ENCODE results near the gene TNS4.

Gene TNS4

DNA sequence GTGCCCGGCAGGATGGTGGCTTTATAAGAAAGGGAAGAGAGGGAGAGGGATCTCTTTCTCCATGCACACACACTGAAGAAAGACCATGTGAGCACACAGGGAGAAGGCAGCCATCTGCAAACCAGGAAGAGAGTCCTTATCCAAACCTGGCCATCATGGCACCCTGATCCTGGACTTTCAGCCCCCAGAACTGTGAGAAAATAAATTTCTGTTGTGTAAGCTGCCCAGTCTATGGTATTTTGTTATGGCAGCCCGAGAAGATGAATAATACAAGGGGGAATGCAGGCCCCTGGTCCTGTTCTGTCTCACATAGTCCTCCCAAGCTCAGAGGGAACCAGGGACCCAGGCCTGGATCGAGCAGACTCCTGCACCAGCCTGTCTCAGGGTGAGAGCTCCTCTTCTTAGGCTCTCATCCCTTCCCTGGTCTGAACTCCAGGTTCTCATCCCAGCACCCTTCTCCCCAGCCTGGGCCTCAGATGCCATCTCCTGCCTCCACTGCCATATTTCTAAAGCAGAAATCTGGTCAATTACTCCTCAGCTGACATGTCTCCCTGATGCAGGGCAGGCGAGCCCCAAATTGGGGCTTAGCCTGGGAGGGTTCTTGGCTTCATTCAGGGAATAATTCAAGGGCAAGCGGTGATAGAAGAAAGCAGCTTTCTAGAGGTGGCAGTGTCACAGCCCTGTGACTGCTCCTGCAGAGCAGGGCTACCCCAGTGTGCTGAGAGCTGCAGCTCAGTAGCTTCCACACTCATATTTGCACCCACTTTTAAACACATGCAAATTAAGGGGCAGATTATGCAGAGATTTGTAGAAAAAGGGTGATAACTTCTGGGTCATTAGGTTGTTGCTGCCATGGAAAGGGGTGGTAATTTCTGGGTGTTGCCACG is 29.3 kb downstream of the TNS4 start:
- no peak for DNase-seq

DNA sequence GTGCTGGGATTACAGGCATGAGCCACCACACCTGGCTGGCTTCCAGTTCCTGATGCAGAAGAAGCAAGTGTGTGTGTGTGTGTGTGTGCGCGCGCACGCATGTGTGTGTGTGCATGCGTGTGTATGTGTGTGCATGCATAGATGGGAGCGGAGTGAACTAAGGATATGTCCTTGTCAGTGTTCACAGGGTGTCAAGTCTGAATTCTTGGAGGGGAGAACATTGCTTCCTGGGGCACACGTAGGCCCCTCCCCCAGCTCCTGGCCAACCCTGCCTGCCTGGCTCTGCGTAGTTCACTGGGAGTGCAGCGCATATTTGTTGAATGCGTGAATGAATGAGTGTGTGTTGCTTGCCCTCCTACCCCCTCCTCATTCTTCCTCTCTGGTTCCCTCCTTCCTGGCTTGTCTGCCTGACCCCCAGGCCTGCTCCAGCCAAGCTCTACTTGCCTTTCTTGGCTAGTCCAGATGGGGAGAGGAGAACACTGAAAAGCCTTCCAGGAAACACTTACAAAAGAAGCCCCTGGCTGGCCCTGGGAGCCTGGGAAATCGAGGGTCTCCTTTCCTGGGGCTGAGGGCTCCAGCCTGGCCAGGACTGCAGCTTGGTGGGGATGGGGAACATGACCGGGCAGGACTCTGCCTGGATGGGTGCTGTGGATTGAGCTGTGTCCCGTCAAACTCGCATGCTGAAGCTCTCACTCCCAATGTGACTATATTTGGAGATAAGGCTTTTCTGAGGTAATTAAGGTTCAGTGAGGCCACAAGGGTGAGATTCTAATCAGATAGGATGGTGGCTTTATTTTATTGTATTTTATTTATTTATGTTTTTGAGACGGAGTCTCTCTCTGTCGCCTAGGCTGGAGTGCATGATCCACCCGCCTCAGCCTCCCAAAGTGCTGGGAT is 30.2 kb downstream of the TNS4 start:
- no peak for DNase-seq

DNA sequence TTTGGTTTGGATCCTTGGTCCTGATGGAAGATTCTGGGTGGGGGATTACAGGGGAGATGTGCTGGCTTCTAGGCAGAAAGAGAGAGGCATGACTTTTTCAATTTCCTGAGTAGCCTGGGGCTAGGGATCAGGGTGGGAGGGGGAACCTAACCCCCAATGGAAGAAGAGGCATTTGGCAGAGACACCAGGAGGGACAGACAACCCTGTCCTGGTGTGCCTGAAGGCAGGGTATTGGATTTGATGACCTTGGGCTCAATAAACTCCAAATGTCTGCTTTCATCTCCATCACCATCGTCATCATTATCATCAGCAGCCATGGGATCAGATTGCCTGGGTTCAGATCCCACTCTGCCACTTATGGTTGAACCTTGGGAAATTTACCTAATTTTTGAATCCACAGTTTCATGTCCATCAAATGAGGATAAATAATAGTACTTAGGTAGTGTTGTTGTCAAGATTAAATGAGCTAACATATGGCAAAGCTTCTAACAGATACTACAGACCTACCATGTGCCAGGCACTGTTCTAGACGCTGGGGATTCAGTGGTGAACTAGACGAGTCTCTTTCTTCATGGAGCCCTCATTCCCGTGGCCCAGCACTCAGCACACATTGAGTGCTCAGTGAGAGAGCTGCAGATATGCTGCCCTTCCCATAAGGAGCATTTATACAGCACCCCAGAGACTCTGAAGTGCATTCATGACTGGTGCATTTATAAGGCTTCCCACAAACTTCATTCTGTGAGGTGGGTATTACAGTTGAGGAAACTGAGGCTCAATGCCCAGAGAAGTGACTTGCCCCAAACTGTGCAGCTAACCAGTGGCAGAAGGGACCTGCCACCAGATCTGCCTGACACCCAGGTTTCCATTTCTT is 31.4 kb downstream of the TNS4 start:
- DNase-seq = no peak

DNA sequence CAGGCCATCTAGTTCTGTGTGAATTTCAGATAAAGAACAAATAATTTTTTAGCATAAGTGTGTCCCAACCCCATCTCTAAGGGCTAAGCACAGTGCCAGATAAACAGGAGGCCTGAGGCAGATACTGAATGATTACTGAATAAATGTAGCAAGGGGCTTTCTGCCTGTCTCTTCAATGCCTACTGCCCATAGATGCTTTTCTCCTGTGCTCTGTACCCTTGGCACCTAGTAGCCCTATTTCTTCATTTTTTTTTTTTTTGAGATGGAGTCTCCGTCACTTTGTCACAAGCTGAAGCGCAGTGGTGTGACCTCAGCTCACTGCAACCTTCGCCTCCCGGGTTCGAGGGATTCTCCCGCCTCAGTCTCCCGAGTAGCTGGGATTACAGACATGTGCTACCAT is 32.9 kb downstream of the TNS4 start:
- no peak for DNase-seq

DNA sequence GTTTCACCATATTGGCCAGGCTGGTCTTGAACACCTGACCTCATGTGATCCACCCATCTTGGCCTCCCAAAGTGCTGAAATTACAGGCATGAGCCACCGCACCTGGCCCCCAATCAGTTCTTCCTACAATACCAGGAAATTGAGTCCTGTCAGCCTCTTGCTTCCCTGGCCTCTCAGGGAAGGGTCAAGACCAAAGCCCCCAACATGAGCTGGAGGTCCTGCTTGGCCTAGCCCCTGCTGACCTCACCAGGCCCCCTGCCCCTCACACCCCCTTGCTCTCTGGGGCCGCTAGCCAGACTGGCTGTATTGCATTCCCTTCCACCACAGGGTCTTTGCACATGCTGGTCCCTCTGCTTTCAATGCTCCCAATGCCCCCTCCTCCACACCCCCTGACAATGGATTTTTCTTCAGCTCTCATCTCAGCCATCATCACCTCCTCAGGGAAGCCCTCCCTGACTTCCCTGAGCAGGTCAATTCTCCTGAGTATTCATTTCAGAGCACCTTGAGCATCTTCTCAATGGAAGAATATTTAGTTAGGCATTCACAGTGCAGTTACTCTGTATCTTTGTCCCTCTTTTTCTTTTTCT is 34.0 kb downstream of the TNS4 start:
- DNase-seq = no peak

DNA sequence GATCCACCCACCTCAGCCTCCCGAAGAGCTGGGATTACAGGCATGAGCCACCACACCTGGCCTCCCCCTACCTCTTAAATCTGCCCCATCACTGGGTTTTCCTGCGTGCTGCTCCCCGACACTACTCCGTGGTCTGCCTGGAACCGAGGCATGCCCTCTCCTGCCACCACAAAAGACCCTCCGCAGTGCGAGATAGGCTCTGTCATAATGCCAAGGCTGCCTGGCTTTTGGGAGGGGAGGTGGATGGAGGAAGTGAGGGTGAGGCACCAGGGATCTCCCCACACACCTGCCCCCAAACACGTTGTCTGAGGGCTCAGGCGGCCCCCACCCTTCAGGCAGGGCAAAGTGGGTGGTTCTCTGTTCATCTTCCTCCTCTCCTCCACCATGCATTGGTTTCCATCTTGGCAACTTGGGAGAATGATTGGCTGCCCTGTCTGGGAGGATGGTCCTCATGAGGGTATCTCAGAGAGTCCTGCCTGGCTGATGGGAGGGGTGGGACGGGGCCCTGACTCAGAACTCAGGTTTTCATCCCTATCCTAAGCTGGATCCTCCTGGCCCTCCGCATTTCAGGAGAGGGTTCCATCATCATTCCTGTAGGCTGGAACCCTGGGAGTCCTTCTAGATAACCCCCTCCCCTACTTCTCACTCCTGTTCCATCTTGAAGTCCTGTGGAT is 35.0 kb downstream of the TNS4 start:
- DNase-seq = no peak

DNA sequence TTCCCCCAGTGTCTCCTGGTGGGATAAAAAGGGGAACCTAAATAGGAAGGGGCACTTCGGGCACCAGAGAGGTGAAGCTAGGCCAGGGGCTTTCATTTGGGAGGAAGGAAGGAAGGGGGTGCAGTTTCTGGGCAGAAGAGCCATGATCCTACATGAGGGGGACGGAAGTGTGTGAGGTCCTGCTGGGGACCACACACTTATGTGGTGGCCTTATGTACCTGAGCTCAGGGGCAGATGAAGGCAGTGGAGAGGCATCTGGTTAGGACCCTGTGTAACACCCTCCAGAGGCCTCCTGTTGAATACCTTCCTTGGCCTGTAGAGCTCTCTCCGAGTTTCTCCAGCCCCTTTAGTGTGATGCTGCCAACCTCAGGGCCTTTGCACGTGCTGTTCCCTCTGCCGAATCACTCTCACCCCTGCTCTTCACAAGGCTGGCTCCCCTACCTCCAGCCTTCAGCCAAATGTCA is 37.0 kb downstream of the TNS4 start:
- no peak for DNase-seq

DNA sequence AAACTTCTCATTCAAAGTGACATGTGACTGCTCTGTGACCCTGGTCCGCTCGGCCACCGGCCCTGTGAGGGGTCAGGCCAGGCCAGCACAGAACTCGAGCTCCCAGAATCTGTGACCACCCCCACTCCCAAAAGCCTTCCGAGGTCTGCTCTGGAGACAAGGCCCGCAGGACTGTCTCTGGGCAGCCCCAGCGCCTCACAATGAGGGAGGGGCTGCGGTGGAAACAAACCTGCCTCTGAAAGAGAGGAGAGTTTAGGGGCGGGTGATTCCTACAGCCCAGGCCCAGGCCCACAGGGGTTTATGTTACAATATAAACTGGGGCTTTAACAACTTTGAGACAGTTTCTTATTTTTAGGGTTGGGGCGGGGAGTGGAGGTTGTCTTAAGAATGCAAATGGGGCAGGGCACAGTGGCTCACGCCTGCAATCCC is 38.3 kb downstream of the TNS4 start:
- no peak for DNase-seq

DNA sequence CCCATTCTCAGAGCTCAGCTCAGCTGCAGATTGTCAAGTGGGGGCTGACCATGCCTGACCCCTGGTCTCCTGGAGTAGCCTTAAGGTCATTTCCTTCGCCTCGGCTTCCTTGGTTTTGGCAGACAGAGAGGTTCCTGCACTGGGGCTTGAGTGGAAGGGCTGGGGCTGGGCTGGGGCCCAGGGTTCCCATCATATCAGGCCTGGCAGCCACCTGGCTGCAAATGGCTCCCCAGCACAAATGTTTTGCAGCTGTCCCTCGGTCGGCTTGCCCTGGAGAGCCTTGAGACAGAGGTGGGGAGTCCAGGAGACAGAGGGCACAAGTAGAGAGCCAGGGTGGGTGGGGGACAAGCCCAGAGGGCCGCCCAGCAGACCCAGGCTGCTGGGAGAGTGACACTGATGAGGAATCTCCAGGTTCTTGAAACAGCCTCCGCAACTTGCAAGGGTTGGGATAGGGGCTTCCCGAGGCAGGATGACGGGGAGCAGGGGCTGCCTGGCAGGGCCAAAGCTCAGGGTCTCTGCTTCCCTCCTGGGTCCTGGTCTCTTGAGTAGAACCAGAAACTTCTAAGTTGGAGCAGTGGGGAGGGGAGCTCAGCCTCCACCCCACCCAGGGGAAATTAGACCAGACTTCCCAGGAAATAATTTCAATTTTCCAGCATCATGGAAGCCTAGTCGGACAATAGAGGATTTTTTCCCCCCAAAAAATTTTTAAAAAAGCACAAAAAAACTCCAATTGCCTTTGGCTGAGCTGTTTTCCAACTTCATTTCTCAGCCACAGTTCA is 38.9 kb downstream of the TNS4 start:
- DNase-seq = no peak

DNA sequence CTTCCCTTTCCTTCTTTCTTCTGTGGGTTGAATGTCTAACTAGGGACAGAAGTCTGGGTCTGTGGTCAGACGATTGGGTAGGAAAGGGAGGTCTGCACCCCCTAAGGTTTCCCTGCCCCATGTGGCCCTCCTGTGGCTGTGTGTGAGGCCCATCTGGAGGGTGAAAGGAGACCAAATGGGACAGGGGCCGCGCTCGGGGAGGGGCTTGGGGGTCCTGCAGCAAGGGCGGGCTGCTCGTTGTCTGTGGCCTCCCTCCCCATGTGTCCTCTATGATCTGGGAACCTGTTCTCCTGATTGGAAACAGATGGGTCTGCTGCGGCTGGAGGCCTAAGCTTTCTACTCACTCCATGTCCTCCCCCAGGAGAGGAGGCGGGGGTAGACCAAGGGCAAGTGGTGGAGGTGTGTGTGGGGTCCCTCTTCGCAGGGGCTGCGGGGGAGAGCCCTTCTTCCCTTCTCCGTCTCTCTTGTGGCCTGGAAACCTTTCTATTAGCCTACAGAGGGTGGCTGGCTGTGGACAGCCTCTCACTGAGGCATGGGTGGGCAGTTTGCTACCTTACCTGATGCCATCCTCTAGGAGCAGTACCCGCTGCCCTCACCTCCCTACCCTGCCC is 39.6 kb downstream of the TNS4 start:
- no peak for DNase-seq

DNA sequence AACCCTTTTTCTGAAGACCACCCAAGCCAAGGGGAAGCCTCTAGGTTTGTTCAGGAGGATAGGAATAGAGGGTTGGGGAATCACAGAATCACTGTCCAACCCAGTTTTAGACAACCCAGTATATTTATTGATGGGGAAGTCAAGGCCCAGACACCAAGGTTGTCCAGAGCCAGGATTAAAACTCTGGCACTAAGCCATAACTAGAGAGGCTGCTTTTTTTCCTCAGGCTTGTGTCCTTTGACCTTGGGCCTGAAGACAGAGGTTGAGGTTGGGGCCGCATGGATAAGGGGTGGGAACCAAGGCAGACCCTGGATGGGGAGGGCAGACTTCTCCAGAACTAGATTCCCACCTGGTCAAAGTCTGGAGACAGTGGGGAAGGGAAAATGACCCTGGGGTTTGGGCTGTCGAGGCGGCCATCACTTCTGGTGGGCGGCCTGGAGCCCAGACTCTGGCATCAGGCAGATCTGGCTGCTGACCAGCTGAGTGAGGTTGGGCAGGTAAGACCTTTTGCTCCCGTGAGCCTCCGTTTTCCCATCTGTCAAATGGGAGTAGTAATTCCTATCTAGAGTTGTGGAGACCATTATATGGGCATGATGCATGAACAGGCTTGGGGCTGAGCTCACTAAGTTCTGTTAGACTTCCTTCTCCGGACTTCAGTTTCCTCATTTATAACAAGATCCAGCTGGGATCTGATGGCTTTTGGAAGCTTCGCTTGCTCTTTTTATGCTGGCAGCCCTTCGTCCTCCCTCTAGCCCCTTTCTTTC is 40.3 kb downstream of the TNS4 start:
- no peak for DNase-seq

DNA sequence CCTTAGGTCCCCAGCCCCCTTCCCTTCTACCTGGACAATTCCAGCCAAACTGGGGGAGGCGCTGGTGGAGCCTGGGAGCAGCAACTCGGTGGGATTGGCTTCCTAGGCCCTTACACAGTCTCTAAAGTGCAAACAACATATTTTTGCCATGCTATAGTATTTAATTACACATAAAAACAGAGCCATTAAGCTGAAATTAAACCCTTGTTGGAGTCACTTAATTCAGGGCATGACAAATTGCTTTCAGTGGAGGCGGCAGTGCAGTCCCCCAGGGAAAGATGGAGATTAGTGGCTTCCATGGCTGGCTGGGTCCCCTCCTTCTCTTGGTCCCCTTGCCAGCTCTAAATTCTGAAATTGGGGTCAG is 40.8 kb downstream of the TNS4 start:
- no peak for DNase-seq

DNA sequence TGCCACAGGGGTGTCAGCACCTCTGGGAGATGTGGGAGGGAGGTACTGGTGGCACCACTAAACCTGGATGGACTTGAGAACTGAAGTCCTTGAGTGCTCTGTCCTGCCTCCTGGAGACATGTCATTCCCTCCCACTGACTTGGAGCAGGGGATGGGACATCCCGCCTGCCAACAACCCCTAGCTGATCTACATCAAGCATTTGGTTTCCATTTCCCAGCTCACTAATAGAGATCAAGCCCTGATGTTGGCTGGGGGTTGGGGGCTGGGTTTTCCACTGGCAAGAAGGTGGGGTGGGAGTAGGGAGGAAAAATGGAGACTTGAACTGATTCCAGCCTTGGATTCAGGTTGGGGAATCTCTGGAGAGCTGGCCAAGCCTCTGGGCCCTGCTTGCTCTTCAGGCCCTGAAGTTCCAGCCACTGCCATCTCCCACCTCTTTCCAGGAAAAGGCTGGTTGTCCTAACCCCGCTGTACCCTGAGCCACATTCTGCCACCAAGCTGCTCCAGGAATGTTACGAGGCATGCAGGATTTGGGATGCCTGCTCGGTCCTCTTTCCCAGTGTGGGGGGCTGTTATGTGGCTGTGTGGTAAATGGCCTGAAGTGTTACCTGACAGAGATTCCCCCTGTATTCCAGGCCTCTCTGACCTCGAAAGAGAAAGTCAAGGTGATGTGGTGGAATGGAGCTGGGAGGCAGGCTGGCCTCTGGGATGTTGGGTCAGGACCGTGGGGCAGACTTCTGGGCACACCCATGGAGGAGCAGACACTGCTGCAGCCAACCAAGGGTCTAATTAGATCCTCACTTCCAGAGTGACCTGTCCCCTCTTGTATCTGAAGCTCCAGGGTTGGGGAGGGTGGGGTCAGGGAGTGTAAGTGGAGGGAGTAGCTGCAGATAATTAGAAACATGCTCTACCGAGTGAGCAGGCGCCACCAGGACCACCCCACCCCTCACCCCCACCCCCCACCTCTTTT is 41.5 kb downstream of the TNS4 start:
- no peak for DNase-seq

DNA sequence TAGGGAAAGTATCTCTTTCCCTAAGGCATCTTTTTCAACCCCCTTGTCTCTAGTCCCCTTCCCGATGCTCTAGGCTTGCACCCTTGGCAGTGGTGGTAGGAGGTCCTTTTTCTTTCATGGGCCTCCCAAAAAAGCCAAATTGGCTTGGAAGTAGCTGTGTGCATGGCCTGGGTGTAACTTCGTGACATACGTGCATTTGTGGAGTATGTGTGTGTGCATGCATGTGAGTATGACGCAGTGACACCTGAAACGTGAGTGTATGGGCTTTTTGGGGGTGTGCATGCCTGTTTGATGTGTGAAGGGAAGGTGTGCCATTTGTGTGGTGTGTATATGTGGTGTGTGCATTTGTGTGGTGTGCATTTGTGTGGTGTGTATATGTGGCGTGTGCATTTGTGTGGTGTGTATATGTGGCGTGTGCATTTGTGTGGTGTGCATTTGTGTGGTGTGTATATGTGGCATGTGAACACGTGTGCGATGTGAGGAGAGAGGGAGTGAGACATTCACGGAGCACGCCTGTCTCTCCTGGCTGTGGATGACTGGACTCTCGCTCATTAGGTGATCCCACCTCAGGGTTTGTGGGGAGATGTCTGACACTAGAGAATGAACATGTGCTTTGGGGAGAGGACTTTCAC is 42.5 kb downstream of the TNS4 start:
- no peak for DNase-seq

DNA sequence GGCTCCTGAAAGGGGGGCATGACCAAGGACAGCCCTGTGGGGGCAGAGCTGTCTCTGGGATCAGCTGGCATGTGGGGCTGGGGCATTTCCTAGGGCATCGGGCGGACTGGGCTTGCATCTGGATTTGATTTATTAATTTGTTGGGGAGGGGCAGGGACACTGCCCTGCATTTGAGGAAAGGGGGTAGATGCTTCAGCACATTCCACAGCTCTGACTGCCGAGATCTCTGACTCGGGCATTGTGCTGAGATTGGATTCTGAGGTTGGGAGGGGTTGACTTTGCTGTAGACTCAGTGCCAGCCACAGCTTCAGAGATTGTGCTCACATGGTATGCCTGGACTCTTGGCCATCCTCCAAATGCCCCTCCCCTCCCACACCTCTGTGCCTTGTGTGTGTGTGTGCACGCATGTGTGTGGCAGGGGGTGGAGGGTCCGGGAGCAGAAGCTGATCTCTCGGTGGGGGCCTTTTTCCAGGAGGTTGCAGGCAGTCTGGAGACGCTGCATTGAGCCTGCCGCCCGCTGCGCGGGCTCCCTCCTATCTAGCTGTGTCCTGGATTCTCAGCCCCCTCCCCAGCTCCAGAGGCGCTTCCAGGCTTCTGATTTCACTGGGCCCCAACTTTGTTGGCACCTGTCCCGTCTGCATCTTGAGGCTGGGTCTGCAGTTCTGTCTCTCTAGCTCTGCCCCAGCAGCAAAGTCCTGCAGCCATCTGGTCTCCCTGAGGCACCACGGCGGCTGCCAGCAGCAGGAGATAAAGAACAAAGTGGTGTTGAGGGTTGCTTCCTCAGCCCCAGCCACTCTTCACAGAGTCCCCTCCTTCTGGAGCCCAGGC is 43.2 kb downstream of the TNS4 start:
- no peak for DNase-seq

DNA sequence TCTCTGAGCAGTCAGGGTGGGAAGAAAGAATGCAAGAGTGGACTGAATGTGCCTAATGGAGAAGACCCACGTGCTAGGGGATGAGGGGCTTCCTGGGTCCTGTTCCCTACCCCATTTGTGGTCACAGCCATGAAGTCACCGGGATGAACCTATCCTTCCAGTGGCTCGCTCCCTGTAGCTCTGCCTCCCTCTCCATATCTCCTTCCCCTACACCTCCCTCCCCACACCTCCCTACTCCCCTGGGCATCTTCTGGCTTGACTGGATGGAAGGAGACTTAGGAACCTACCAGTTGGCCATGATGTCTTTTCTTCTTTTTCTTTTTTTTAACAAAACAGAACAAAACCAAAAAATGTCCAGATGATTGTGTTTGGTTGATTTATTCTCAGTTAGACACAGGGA is 44.1 kb downstream of the TNS4 start:
- DNase-seq = no peak

DNA sequence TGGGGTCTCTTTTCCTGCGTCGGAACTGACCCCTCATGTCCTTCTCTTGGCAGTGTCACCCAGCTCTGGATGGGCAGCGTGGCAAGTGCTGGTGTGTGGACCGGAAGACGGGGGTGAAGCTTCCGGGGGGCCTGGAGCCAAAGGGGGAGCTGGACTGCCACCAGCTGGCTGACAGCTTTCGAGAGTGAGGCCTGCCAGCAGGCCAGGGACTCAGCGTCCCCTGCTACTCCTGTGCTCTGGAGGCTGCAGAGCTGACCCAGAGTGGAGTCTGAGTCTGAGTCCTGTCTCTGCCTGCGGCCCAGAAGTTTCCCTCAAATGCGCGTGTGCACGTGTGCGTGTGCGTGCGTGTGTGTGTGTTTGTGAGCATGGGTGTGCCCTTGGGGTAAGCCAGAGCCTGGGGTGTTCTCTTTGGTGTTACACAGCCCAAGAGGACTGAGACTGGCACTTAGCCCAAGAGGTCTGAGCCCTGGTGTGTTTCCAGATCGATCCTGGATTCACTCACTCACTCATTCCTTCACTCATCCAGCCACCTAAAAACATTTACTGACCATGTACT is 44.9 kb downstream of the TNS4 start:
- no peak for DNase-seq
